Effector CD8-positive, alpha-beta T cell (primary cell): ENCODE data around the gene GALNT2.

Experiments
- DNase-seq: peaks from one replicate; lab custom pipeline; 2025; lab: John Stamatoyannopoulos, UW

Gene GALNT2

GRCh38 chr1:230210326-230210980 lies 143.4 kb downstream of the GALNT2 start:
- DNase-seq = no peak

GRCh38 chr1:230210981-230211336 lies 143.9 kb downstream of the GALNT2 start:
- DNase-seq = no peak

GRCh38 chr1:230211436-230212145 lies 144.6 kb downstream of the GALNT2 start:
- no peak for DNase-seq

GRCh38 chr1:230212405-230212936 lies 145.4 kb downstream of the GALNT2 start:
- no peak for DNase-seq

GRCh38 chr1:230215031-230215430 lies 148.0 kb downstream of the GALNT2 start:
- no peak for DNase-seq

GRCh38 chr1:230215529-230215928 lies 148.5 kb downstream of the GALNT2 start:
- no peak for DNase-seq

GRCh38 chr1:230216896-230217295 lies 149.9 kb downstream of the GALNT2 start:
- DNase-seq = no peak

GRCh38 chr1:230218667-230219066 lies 151.6 kb downstream of the GALNT2 start:
- DNase-seq = no peak

- DNase-seq = no peak
These were observed 152.4 kb downstream of the GALNT2 start for GRCh38 chr1:230219174-230220067.

GRCh38 chr1:230220478-230220877 lies 153.4 kb downstream of the GALNT2 start:
- no peak for DNase-seq

- no peak for DNase-seq
These were observed 153.9 kb downstream of the GALNT2 start for GRCh38 chr1:230220907-230221306.

GRCh38 chr1:230222678-230223077 lies 155.6 kb downstream of the GALNT2 start:
- DNase-seq = no peak

GRCh38 chr1:230224101-230224960 lies 157.3 kb downstream of the GALNT2 start:
- no peak for DNase-seq

- no peak for DNase-seq
These were observed 159.2 kb downstream of the GALNT2 start for GRCh38 chr1:230226007-230226800.

- no peak for DNase-seq
These were observed 159.8 kb downstream of the GALNT2 start for GRCh38 chr1:230226814-230227213.

GRCh38 chr1:230228236-230228897 lies 161.3 kb downstream of the GALNT2 start:
- DNase-seq = no peak

GRCh38 chr1:230230273-230230672 lies 163.2 kb downstream of the GALNT2 start:
- DNase-seq = no peak

- no peak for DNase-seq
These were observed 164.1 kb downstream of the GALNT2 start for GRCh38 chr1:230230948-230231773.

- DNase-seq = no peak
These were observed 164.7 kb downstream of the GALNT2 start for GRCh38 chr1:230231774-230232145.
